Activated CD4-positive, CD25-positive, alpha-beta regulatory T cell treated with anti-CD3 and anti-CD28 coated beads, Interleukin-2, amount 50 U/mL, for 72 hours (primary cell): ENCODE data around the gene IMPG1.

ENCODE experiments used
- DNase-seq: peaks from one replicate; pipeline ENCODE4 v3.0.0; 2021

Gene IMPG1, protein sequence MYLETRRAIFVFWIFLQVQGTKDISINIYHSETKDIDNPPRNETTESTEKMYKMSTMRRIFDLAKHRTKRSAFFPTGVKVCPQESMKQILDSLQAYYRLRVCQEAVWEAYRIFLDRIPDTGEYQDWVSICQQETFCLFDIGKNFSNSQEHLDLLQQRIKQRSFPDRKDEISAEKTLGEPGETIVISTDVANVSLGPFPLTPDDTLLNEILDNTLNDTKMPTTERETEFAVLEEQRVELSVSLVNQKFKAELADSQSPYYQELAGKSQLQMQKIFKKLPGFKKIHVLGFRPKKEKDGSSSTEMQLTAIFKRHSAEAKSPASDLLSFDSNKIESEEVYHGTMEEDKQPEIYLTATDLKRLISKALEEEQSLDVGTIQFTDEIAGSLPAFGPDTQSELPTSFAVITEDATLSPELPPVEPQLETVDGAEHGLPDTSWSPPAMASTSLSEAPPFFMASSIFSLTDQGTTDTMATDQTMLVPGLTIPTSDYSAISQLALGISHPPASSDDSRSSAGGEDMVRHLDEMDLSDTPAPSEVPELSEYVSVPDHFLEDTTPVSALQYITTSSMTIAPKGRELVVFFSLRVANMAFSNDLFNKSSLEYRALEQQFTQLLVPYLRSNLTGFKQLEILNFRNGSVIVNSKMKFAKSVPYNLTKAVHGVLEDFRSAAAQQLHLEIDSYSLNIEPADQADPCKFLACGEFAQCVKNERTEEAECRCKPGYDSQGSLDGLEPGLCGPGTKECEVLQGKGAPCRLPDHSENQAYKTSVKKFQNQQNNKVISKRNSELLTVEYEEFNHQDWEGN

DNA sequence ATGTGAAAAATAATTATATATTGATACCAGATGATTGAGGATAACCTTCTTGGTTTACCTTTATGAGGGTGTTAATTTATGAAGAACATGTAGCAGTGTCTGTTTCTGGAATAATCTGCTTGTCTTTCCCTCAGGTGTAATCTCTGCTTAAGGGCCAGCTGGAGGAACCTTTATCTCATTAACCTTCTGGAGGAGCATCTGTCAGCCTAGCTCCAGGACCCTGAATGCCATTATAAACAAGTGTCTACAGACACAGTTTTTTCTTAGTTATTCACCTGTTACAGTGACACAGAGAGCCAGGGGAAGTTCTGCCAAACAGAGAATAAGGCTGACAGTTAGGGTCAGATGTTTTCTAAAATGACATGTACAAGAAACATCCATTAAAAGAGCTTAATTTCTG lies at the start of gene IMPG1:
IMPG1 (minus strand) TSS at position 101 of the 400 bp plus-strand sequence. CDS start 174 bp downstream, outside the sequence.
- DNase-seq: no peak

GRCh38 chr6:76120302-76120701 lies 47.8 kb upstream of the IMPG1 start:
- DNase-seq: no peak

- DNase-seq: no peak
Measured at GRCh38 chr6:76073281-76073680, 819 bp upstream of the IMPG1 start.

DNA sequence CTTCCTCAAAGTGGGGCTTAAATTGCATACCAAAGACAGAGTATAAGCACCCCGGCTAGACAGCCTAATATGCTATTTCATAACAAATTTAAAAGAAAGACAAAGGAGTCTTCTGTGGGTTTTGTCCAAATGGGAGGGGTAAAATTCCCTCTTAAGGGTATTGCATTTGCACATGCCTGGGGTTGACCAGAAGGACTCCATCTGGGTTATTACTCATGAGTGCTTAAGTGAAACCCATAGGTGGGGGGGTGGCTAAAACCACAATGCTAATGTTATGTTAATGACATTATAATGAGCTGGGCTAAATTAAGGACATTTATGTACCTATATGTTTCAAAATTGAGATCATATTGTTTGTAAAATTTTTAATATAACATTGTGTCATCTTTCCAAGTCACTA lies 15.0 kb downstream of the IMPG1 start:
- no peak for DNase-seq

DNA sequence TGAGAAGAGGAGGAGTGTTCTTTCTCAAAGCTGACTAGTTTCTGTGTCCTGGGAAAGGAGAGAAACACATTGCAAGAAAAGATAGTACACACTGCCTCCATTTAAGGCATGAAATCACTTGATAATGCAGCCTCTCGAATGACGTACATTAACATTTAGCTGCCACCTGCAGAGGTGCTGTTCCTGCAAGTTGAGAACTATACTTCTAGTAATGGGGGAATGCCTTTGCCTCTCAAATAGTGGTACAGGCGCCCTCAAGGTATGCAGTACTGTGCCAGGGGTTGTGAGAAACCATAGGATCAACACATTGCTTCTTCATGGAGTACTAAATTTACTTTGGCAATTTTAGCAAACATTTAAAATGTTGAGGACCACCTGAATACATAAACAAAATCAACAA lies 20.1 kb downstream of the IMPG1 start:
- DNase-seq: no peak

- no peak for DNase-seq
Measured at GRCh38 chr6:76043690-76044089, 28.8 kb downstream of the IMPG1 start.

DNA sequence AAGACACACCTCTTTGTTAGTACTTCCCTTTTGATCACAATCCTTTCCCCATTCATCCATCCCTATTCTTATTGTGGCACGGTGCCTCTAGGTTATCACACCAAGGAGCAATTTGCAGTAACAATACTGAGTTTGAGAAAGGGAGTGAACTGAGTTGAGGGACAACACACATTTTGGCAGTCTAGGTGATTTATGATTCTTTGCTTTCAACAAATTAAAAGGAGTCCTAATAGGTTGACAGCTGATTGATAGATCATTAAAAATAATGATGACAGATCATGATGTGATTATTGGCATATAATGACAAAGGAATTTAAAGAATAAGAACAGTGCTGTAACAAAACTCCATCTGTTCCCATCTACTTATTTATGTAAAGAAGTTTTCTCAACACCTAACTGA lies 36.7 kb downstream of the IMPG1 start:
- DNase-seq: no peak

GRCh38 chr6:76026101-76026500 lies 46.4 kb downstream of the IMPG1 start:
- DNase-seq: no peak

- DNase-seq: no peak
Measured at GRCh38 chr6:76014626-76015530, 57.6 kb downstream of the IMPG1 start.

- no peak for DNase-seq
Measured at GRCh38 chr6:76004202-76004601, 68.3 kb downstream of the IMPG1 start.

GRCh38 chr6:76003686-76004085 lies 68.8 kb downstream of the IMPG1 start:
- DNase-seq: no peak

- DNase-seq: no peak
Measured at GRCh38 chr6:76003113-76003512, 69.3 kb downstream of the IMPG1 start.

- no peak for DNase-seq
Measured at GRCh38 chr6:76000629-76001028, 71.8 kb downstream of the IMPG1 start.

DNA sequence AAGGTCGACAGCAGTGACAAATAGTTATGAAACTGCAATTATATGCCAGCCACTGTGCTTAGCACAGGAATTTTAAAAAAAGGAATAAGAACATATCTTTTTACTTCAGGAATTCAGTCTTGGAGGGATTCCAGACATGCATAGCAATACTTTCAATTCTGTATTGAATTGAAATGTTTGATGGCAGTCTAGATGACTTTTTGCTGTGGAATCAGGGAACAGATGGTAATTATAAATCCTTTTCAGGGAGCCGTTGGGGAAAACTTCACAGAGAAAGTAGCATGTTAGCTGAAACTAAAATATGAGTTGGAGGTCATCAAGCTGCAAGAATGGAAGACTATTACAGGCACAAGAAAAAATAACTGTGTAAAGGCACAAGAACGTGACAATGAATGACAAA lies 74.8 kb downstream of the IMPG1 start:
- no peak for DNase-seq

DNA sequence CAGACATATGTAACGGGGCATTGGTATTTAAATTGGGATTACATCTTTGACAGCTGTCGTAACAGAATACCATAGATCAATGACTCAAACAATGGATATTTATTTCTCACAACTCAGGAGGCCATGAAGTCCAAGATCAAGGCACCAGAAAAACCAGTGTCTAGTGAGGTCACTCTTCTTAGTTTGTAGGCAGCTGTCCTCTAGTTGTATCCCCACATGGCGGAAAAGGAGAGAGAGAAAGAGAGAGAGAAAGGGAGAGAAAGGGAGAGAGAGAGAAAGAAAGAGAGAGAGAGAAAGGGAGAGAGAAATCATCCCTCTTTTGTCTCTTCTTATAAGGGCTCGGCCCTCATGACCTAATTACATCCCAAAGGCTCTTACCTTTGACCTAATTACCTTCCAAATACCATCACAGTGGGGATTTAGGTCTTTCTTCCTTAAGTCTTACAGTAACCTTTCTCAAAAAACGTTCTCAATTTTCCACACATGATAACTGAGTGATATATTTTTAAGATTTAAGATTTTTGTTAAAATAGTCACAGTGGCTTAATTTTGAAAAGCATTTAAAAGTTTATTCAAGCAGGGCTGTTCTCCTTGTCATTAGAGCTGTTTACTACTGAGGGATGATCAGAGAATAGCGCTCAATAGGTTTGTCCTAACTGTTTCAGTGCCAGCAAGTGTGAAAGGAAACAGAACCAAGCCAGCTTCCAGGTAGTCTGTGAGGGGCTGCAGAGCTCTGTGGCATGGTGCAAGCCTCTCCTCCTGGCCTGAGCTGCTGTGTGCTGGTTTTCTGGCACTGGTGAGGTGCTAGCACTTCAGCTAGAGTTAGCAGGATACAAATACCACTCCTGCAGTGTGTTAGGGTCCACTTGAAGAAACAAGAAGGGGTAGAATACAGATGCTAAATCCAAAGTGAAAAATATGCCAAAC lies 79.0 kb downstream of the IMPG1 start:
- no peak for DNase-seq

DNA sequence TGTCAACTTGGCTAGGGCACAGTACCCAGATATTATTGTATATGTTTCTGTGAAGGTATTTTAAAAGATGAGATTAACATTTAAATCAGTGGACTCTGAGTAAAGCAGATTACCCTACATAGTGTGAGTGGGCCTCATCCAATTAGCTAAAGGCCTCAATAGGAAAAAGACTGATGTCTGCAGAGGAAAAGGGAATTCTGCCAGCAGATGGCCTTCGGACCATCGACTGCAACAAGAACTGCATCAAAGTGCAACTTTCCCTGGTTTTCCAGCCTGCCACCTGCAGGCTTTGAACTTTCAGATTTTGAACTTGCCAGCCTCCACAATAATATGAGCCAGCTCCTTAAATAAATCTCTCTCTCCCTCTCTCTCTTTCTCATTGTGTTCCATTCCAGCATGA lies 80.5 kb downstream of the IMPG1 start:
- no peak for DNase-seq

DNA sequence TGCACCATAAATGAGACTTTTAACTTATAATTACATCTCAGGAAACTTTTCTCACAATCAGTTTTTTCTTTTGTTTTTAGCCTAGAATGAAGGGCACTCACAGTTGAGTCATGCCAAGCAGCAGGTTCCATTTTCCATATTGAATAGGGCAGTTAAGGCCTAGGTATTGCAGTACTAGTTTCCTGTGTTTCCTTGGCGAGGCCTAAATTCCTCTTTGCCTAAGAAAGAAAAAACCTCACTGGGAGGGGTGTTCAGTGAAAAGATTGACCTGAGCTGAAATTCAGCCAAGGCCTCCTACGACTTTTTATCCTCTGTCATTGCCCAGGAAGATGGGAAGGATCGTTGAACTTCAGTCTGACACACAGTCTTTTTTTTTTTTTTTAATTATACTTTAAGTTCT lies 85.5 kb downstream of the IMPG1 start:
- no peak for DNase-seq

GRCh38 chr6:75975904-75976303 lies 96.6 kb downstream of the IMPG1 start:
- DNase-seq: no peak

GRCh38 chr6:75970093-75970492 lies 102.4 kb downstream of the IMPG1 start:
- DNase-seq: no peak

GRCh38 chr6:75968143-75968542 lies 104.3 kb downstream of the IMPG1 start:
- no peak for DNase-seq

GRCh38 chr6:75963569-75963968 lies 108.9 kb downstream of the IMPG1 start:
- DNase-seq: no peak

GRCh38 chr6:75952128-75952527 lies 120.3 kb downstream of the IMPG1 start:
- DNase-seq: no peak
